Renal pelvis (tissue), 4 donors: ENCODE results near the gene HCFC2. TPM values are rescaled to one million over a fixed set of nuclear protein-coding genes. Genes with fewer than 3 reads are reported as not detected.
"Not testable (repeated sequence)": the region's sequence is repeated elsewhere in the genome, so short reads cannot be mapped to it uniquely, and the experiment has no call there.

ENCODE experiments used
- DNase-seq: peaks from one replicate; pipeline ENCODE4 v3.0.0-alpha.2; 2013
- polyA plus RNA-seq, 3 donors: library from polyadenylated mRNA; unstranded; fragments of 120-200 nt; gene quantifications; one replicate each; pipeline ENCODE4 v1.2.1, GENCODE V29; 2013; ENCODE audit not compliant: insufficient read length in 3 of 3

Gene HCFC2
- polyA plus RNA-seq, 3 donors: 14.0 to 17.1 (median 16.8) TPM

DNA sequence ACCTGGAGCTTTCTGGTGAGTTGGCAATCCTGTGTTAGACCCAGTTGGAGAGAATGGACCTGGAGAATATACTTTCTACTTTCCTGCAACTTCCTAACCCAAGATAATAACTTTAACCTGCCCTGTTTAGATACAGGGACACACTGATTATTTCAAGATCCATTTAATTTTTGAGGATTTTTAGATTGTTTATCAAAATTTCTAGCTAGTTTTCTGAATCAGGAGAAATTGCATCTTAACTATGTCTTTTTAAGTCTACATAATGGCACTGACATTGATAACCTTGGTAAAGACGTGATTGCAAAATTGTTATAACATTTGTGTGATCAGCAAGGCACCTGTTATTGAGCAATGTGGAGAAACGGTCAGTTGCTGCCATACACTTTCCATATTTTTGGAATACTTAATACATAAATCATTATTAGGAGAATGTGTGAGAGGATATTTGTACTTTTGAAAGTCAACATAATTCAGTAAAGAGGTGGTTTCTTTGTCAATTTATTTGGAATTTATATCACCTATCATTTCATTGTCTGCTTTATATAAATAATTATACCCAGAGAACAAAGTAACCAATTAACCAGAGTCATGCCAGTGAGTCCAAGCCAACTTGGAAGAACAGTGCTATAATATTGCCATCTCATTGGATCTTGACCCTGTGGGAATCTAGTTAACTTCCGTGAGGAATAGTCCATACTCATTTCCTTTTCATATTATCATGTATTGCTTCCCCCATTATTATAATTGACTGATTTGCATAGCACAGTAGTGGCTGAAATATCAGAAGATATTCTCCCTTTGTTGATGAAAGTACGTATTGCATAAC is 45.3 kb downstream of the HCFC2 start:
- DNase-seq: no peak

DNA sequence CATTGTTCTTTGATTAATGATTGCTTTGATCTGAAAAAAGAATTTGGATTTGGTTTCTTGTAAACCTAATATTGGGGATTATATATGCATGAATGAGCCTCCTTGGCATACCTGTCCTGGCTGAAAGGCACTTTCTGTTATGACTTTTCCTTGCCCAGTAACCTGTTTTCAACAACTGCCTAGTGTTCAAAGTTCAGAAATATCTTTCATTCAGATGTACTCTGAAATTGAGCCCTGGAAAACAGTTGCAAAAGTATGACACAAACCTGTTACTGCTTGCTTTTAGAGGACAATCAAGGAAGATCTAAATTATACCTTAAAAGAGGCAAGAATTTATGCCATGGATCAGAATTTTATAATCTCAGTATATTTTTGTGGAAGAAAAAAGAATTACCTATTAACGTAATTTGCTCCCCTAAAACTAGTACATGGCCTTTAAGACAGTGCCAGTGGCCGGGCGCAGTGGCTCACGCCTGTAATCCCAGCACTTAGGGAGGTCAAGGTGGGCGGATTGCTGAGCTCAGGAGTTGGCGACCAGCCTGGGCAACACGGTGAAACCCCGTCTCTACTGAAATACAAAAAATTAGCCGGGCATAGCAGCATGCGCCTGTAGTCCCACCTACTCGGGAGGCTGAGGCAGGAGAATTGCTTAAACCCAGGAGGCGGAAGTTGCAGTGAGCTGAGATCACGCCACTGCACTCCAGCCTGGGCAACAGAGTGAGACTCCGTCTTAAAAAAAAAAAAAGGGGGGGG is 50.7 kb downstream of the HCFC2 start:
- DNase-seq: not testable (repeated sequence)

- no peak for DNase-seq
These were observed 51.2 kb downstream of the HCFC2 start for GRCh38 chr12:104115587-104115975.

DNA sequence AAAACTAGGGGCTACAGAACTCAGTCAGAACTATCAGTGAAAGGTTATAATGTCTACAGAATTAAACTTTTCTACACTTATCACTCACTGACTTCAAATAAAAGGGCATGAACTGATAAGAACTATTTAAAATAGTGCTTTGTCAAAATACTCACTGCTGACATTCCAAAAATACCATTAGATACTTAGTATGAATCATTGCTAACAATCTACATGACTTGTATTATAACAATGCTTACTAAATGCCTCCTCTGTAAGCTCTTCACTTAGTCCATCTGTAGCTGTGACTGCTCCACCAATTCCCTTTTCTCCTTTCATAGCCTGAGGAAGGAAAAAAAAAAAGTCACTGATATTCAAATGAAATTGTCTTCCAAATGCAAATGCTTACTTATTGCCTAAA is 56.7 kb downstream of the HCFC2 start:
- no peak for DNase-seq

DNA sequence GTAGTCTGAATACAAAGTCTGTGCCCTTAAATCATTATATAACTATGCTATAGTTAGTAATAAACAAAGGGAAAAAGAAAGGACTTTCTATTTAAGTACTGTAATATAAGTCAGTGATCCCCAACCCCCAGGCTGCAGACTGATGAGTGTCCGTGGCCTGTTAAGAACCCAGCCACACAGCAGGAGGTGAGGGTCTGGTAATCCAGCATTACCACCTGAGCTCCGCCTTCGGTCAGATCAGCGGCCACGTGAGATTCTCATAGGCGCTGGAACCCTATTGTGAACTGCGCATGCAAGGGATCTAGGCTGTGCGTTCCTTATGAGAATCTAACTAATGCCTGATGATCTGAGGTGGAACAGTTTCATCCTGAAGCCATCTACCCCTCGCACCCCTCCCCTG is 58.0 kb downstream of the HCFC2 start:
- DNase-seq: no peak

DNA sequence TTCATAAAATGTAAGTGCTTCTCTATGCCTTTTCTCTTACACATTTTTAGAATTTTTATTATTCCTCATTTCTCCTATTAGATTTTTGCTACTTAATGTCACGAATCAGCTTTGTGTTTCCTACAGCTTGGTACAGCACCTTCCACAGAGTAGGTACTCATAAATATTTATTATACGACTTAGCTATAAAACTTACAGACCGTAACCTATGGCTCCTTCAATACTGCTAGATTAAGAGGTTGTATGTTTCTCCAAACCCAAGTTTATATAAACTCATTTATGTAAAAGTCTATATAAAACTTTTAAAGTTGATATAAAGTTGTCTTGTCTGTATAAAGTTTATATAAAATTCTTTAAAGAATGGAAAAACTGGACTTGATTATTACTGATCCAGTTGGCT is 62.2 kb downstream of the HCFC2 start:
- DNase-seq: no peak

DNA sequence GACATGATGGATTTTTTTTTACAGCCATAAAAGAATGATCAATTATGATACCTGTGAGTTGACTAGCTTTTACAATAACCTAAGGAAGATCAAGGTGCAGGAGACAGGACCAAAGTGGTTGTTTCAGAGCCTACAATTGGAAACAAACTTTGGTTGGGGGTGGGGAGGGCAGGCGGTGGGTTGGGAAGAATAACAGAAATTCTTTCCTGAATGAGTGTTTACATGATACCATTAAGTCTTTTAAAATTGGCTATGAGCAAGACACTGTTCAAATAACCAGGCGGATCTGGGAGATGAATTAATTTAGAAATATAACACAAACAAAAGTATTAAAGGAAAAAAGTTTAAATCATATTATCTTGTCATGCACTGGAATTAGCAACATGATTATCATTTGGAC is 66.4 kb downstream of the HCFC2 start:
- DNase-seq: no peak

DNA sequence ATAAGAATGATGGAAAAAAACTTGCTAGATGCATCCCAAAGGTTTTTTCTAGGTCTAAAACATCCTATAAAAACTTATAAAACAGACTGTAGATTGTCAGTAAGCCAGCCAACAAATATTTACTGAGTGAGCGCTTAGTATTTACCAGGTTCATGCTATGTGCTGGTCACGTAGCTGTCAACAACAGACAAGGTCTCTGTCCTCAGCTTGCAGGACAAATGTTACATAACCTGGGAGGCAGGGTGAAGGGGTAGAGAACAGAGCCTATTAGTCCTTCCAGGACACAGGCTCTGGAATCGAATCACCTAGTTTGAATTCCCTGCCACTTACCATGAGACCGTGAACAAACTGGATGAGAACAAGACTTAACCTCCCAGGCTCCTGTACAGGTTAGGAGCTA is 67.3 kb downstream of the HCFC2 start:
- DNase-seq: no peak

- no peak for DNase-seq
These were observed 68.1 kb downstream of the HCFC2 start for GRCh38 chr12:104132351-104132956.

DNA sequence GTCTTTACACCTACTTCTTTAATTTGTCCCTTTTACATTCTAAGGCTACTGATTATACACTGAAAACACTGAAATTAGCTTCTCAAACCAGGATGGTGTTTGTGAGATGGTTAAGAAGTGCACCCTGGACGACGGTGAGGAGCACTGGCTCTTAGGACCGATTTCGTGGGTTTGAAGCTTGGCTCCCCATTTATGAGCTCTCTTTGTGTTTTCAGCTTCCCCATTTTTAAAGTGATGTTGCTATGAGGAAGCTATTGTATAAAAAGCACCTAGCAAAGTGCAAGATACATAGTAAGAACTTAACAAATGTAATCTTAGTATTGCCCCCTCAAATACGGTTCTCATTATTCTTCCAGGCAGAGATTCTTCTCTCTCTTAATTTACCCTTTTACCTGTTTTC is 69.0 kb downstream of the HCFC2 start:
- DNase-seq: no peak

GRCh38 chr12:104133866-104134265 is 69.5 kb downstream of the HCFC2 start:
- DNase-seq: no peak

DNA sequence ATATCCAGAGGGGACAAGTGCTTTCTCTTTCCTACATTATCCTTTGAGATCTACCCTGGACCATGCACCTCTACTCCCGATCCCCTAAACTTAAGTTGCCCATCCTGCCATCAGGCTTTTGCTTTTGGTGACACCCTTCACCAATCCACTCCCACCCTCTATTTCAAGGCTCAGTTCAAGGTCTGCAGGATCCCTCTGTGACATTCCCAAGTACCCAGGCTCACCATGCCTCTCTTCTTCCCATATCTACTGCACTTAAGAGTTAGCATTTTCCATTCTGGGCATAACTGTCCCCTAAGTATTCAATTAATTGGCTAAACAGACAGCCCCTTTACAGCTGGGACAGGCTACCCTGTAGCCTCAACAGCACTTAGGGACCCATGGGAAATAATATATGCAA is 70.6 kb downstream of the HCFC2 start:
- DNase-seq: no peak

- DNase-seq: no peak
These were observed 72.2 kb downstream of the HCFC2 start for GRCh38 chr12:104136577-104136976.

- peak; percentile 44 for DNase-seq
These were observed 72.9 kb downstream of the HCFC2 start for GRCh38 chr12:104137001-104137901.

DNA sequence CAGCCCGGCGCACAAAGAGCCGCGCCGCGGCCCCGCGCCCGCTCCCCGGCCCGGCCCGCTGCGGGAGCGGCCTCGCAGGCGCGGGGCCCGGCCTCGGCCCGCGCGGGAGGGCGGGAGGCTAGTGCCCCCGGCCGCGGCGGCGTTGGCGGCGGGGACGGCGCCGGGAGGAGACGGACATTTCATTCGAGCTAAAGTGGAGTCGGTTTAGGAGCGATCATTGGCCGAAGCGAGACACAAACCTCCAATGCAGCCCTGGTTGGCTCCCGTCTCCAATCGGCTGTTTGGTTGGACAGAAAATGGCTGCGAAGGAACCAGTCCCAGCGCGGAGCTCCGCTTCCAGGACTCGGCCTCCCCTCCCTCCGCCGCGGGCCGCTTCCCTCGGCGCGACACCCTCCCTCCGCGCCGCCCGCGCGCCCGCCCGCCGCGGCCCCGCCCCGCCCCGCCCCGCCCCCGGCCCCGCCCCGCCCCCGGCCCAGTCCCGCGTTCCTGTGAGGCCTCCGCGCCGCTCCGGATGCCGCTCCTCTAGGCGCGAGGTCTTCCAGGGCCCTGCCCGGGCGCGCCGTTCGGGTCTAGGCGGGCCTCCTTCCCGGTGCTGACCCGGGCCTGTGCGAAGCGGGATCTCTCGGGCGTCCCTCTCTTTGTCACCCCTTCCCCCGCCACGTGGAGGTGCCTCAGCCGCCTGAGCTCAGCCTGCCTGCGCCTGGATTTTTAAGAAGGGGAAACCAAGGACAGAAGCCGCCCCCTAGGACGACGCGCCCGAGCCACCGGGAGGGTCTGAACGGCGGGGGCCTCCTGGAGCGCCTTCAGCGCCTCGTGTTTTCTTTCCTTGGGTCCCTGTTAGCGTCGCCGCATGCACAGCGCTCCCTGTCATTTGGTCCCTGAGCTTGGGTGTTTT is 73.8 kb downstream of the HCFC2 start, which contains the start of gene NFYB:
Gene NFYB (minus strand): TSS at position 309 of the 895 bp plus-strand sequence. CDS start 2,757 bp downstream, outside the sequence.
- DNase-seq: peak; percentile 96

DNA sequence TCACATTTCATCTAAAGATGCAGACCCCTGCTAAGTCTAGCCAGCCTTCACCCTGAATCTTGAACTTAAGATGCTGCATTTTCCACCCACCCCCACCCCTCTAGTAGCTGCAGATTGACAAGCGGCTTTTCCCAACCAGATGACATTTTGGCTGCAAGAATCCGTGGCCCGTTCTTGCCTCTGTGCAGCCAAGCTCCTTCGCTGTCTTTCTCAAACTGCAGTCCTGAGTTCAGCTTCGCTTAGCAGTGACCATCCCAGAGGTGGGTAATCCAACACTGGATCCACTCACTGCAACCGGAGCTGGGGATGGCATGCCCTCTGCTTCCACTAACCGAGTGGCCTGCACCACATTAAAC is 74.4 kb downstream of the HCFC2 start:
- peak; percentile 19 for DNase-seq

DNA sequence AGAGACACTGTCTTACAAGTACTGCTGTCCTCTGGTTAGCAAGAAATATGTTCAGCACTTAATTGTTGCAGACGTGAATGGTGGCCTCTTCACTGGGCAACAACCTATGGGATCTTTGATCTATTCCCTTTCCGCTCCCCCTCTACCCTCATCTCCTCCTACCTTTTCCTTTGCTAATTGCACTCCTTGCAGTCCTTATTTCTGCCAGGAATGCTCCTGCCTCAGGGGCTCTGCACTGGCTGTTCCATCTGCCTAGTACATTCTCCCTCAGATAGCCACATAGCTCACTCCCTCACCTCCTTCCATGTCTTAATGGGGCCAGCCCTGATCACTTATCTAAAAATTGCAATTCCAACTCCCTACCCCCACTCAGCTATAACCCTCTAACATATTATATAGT is 78.2 kb downstream of the HCFC2 start:
- DNase-seq: no peak

DNA sequence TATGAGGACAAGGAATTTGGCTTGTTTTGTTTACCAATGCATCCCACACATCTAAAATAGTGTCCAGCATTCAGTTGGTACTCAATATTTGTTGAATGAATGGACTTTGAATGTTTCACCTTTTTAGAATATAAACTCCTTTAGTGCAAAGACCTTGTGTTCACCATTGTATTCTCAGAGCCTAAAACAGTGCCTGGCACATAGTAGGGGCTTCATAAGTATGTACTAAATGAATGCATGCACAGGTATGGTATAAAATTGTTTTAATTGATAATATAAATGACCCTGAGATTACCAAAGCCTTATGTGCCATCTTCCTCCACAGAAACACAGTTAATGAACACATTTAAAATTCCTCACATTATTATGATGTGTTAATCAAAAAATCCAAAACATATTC is 78.7 kb downstream of the HCFC2 start:
- no peak for DNase-seq

DNA sequence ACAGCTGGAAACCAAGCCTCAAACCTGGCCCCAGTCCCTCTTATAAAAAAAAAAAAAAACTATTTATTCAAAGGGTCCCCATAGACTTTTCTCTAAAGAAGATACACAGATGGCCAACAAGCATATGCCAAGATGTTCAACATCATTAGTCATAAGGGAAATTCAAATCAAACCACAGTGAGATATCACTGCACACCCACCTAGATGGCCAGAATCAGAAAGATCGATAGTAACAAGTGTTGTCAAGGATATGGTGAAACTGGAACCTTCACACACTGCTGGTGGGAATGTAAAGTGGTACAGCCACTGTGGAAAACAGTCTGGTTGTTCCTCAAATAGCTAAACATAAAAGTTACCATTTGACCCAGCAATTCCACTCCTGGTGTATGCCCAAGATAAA is 79.6 kb downstream of the HCFC2 start:
- DNase-seq: no peak

DNA sequence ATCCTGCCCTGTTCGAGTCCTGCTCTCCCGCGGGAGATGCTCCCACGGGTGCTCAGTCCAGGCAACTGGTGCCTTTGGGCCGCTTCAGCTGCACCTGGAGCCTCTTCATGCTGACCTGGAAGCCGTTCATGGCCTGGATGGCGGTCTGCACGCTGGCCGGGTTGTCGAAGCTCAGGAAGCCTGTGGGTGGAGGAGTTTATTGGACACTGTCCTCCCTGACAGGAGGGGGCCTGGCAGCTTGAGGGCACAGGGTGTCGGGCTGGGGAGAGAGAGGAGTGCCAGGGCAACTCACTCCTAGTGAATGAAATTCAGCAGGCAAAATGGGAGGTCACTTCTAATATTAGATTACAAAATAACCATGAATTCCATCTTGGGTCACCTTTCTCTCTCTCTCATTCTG is 83.0 kb downstream of the HCFC2 start:
- DNase-seq: no peak

DNA sequence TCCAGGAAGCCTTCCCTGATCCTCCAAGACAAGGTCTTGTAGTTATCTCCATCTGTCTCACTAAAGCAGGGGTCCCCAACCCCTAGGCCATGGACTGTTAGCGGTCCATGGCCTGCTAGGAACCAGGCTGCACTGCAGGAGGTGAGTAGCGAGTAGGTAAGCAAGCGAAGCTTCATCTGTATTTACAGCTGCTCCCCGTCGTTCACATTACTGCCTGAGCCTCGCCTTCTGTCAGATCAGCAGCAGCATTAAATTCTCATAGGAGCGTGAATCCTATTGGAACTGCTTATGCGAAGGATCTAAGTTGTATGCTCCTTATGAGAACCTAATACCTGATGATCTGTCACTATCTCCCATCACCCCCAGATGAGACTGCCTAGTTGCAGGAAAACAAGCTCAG is 86.1 kb downstream of the HCFC2 start:
- no peak for DNase-seq
